ENCODE measurements around the gene PLCL2.

Gene PLCL2

GRCh38 chr3:17136136-17136721, 251.5 kb downstream of the PLCL2 start:
- no peak for FAIRE-seq
- no peak for DNase-seq (ENCODE audit: insufficient read length)
- TF ChIP-seq POLR2A (IDR thresholded peaks at IDR 0.05; ENCODE audit: low read depth, low read length), result no peak
- no peak for TF ChIP-seq TAF1 (IDR thresholded peaks at IDR 0.05; ENCODE audit: borderline replicate concordance, low read depth, low read length)

- no peak for DNase-seq (ENCODE audit: insufficient read length)
- TF ChIP-seq POLR2A (IDR thresholded peaks at IDR 0.05; ENCODE audit: low read depth, low read length) (no peak), POLR2AphosphoS5 (IDR thresholded peaks at IDR 0.05; ENCODE audit: low read depth, low read length) (no peak), TAF1 (IDR thresholded peaks at IDR 0.05; ENCODE audit: borderline replicate concordance, low read depth, low read length) (no peak)
- FAIRE-seq, result no peak
These were observed 252.6 kb downstream of the PLCL2 start for GRCh38 chr3:17137321-17137826.

- TF ChIP-seq TAF1 (IDR thresholded peaks at IDR 0.05; ENCODE audit: borderline replicate concordance, low read depth, low read length) (no peak), POLR2AphosphoS5 (IDR thresholded peaks at IDR 0.05; ENCODE audit: low read depth, low read length) (no peak), POLR2A (IDR thresholded peaks at IDR 0.05; ENCODE audit: low read depth, low read length) (no peak)
- no peak for DNase-seq (ENCODE audit: insufficient read length)
- no peak for FAIRE-seq
These were observed 253.7 kb downstream of the PLCL2 start for GRCh38 chr3:17138246-17139039.
